H1 (cell line): ENCODE results near the gene PSMD12. TPM values are rescaled to one million over a fixed set of nuclear protein-coding genes. Genes with fewer than 3 reads are reported as not detected.

Experiments
- CTCF ChIA-PET: fragments of 300-600 bp; sonication (Branson Sonifier 250); formaldehyde crosslinking; loops from one replicate; lab custom pipeline; 2021; ENCODE audit not compliant: partially characterized antibody; lab: Charles Lee
- POLR2A ChIA-PET: fragments of 300-600 bp; sonication (Branson Sonifier 250); formaldehyde crosslinking; loops from one replicate; lab custom pipeline; 2021; ENCODE audit warnings: inconsistent platforms; ENCODE audit not compliant: partially characterized antibody; lab: Charles Lee
- DNase-seq, 2 experiments: peaks; one replicate each; pipeline versions ENCODE4 v3.0.0 to v3.0.0-alpha.2; 2010 to 2022; ENCODE audit warnings: low spot score in 2 of 2, low read depth in 1 of 2, mixed read lengths in 1 of 2
- FAIRE-seq: peaks from 2 replicates; lab custom pipeline; 2011; peaks lifted over from hg19 to GRCh38; lab: Jason Lieb, UNC
- H2AFZ ChIP-seq: 2 replicates; pipeline ENCODE4 v1.8.1; 2012; ENCODE audit warnings: low read length, inconsistent platforms
- H2AK5ac ChIP-seq: 2 replicates; pipeline ENCODE4 v1.6.1; 2013; ENCODE audit warnings: low read depth, low read length
- H2BK120ac ChIP-seq: replicated peaks from 2 replicates; pipeline ENCODE3; 2013; ENCODE audit warnings: low read depth, low read length, inconsistent platforms
- H2BK12ac ChIP-seq: 2 replicates; pipeline ENCODE4 v1.6.1; 2013; ENCODE audit warnings: low read depth, low read length
- H2BK15ac ChIP-seq: 2 replicates; pipeline ENCODE4 v1.6.1; 2013; ENCODE audit warnings: low read length
- H2BK20ac ChIP-seq: 2 replicates; pipeline ENCODE4 v1.6.1; 2013; ENCODE audit warnings: low read length
- H2BK5ac ChIP-seq: 2 replicates; pipeline ENCODE4 v1.6.1; 2013; ENCODE audit warnings: low read depth, low read length
- H3K14ac ChIP-seq: 2 replicates; pipeline ENCODE4 v1.6.1; 2013; ENCODE audit warnings: inconsistent platforms; ENCODE audit not compliant: insufficient read length
- H3K18ac ChIP-seq: 2 replicates; pipeline ENCODE4 v1.6.1; 2013; ENCODE audit warnings: low read length; ENCODE audit errors: extremely low read depth
- H3K23ac ChIP-seq: 2 replicates; pipeline ENCODE4 v1.6.1; 2013; ENCODE audit warnings: inconsistent platforms; ENCODE audit not compliant: insufficient read length
- H3K23me2 ChIP-seq: 2 replicates; pipeline ENCODE4 v1.6.1; 2013; ENCODE audit warnings: low read depth, low read length
- H3K27ac ChIP-seq: 2 replicates; pipeline ENCODE4 v1.6.1; 2011; ENCODE audit warnings: low read depth, low read length, inconsistent platforms
- H3K27me3 ChIP-seq, 4 experiments: replicated peaks in 1 of 4; 1 replicate in 1 of 4; 2 replicates in 3 of 4; pipeline versions ENCODE4 v1.6.1 to v1.8.1; 2011 to 2013; ENCODE audit warnings: low read length in 3 of 4, mild to moderate bottlenecking in 3 of 4, inconsistent platforms in 2 of 4, mixed read lengths in 2 of 4, moderate library complexity in 1 of 4; ENCODE audit not compliant: control insufficient read depth in 3 of 4, insufficient read depth in 3 of 4; ENCODE audit errors: extremely low read depth in 1 of 4
- H3K36me3 ChIP-seq, 4 experiments: 2 replicates each; pipeline versions ENCODE4 v1.6.1 to v1.8.1; 2011 to 2013; ENCODE audit warnings: mild to moderate bottlenecking in 4 of 4, low read length in 3 of 4, moderate library complexity in 2 of 4, control low read depth in 1 of 4, inconsistent platforms in 1 of 4; ENCODE audit not compliant: insufficient read depth in 4 of 4, control insufficient read depth in 2 of 4
- H3K4ac ChIP-seq: replicated peaks from 2 replicates; pipeline ENCODE3; 2013; ENCODE audit warnings: low read length, low read depth, mixed read lengths, inconsistent platforms; ENCODE audit not compliant: insufficient read length
- H3K4me1 ChIP-seq, 4 experiments: replicated peaks in 1 of 4; 1 replicate in 1 of 4; 2 replicates in 3 of 4; pipeline versions ENCODE4 v1.6.1 to v1.8.1; 2011 to 2013; ENCODE audit warnings: low read length in 3 of 4, inconsistent platforms in 2 of 4, mixed read lengths in 1 of 4; ENCODE audit not compliant: insufficient read depth in 4 of 4, control insufficient read depth in 3 of 4
- H3K4me2 ChIP-seq, 2 experiments: 2 replicates each; pipeline versions ENCODE4 v1.6.1 to v1.8.1; 2011 to 2013; ENCODE audit warnings: low read depth in 2 of 2, low read length in 2 of 2, control low read depth in 1 of 2, inconsistent platforms in 1 of 2, mild to moderate bottlenecking in 1 of 2; ENCODE audit not compliant: insufficient read depth in 1 of 2
- H3K4me3 ChIP-seq, 4 experiments: fragments of 200-600, 300-600 bp in 1 of 4; sonication (generic), shearing (Covaris generic), sonication (Bioruptor Twin) in 1 of 4; 2 replicates each; pipeline versions ENCODE4 v1.5.1 to v1.8.1; 2011 to 2016; ENCODE audit warnings: low read length in 4 of 4, low read depth in 3 of 4, control low read depth in 2 of 4, inconsistent platforms in 2 of 4, mild to moderate bottlenecking in 2 of 4, mixed read lengths in 1 of 4, moderate library complexity in 1 of 4; ENCODE audit not compliant: insufficient read depth in 2 of 4; ENCODE audit errors: extremely low read depth in 1 of 4
- H3K56ac ChIP-seq: replicated peaks from 2 replicates; pipeline ENCODE3; 2013; ENCODE audit warnings: low read depth, mild to moderate bottlenecking, mixed read lengths, low read length, inconsistent platforms; ENCODE audit not compliant: insufficient read length
- H3K79me1 ChIP-seq: 2 replicates; pipeline ENCODE4 v1.6.1; 2013; ENCODE audit warnings: low read depth, low read length, control low read depth
- H3K79me2 ChIP-seq, 2 experiments: 2 replicates each; pipeline versions ENCODE4 v1.6.1 to v1.8.1; 2012 to 2013; ENCODE audit warnings: low read length in 2 of 2, mild to moderate bottlenecking in 2 of 2, inconsistent platforms in 1 of 2; ENCODE audit not compliant: insufficient read depth in 2 of 2, control insufficient read depth in 1 of 2
- H3K9ac ChIP-seq, 4 experiments: replicated peaks in 1 of 4; 1 replicate in 1 of 4; 2 replicates in 3 of 4; pipeline versions ENCODE4 v1.6.1 to v1.8.1; 2011 to 2013; ENCODE audit warnings: low read depth in 3 of 4, low read length in 3 of 4, control low read depth in 2 of 4, mild to moderate bottlenecking in 2 of 4, moderate library complexity in 2 of 4, inconsistent platforms in 1 of 4; ENCODE audit errors: extremely low read depth in 1 of 4
- H3K9me3 ChIP-seq, 2 experiments: 2 replicates each; pipeline versions ENCODE4 v1.6.1 to v1.8.1; 2012 to 2013; ENCODE audit warnings: mild to moderate bottlenecking in 2 of 2, moderate library complexity in 2 of 2, control low read depth in 1 of 2, inconsistent platforms in 1 of 2, low read depth in 1 of 2, low read length in 1 of 2, mixed read lengths in 1 of 2; ENCODE audit not compliant: insufficient read depth in 2 of 2
- H4K20me1 ChIP-seq, 2 experiments: replicated peaks in 1 of 2; 2 replicates each; pipeline versions ENCODE3 to v1.8.1; 2011 to 2013; ENCODE audit warnings: inconsistent platforms in 2 of 2, low read length in 2 of 2, mild to moderate bottlenecking in 1 of 2; ENCODE audit not compliant: insufficient read depth in 2 of 2, control insufficient read depth in 1 of 2
- H4K5ac ChIP-seq: 2 replicates; pipeline ENCODE4 v1.6.1; 2013; ENCODE audit warnings: low read length, low read depth, mixed read lengths, inconsistent platforms; ENCODE audit not compliant: insufficient read length
- H4K8ac ChIP-seq: 2 replicates; pipeline ENCODE4 v1.8.0; 2013; ENCODE audit warnings: mild to moderate bottlenecking, moderate library complexity, low read length, inconsistent platforms; ENCODE audit not compliant: insufficient read depth; ENCODE audit errors: extremely low read depth
- H4K91ac ChIP-seq: replicated peaks from 2 replicates; pipeline ENCODE3; 2013; ENCODE audit warnings: low read length, mixed read lengths, inconsistent platforms; ENCODE audit not compliant: insufficient read length
- ASH2L ChIP-seq: fragments of 200-600, 300-600 bp; sonication (generic); IDR thresholded peaks from one replicate; pipeline ENCODE4 v1.7.1; 2017; ENCODE audit warnings: low read length
- CHD2 ChIP-seq: IDR thresholded peaks from 2 replicates; pipeline ENCODE4 v1.6.1; 2012; ENCODE audit warnings: low read length, improper control_type of control experiment
- CTBP2 ChIP-seq: IDR thresholded peaks from 2 replicates; pipeline ENCODE4 v1.7.0; 2011; ENCODE audit warnings: borderline replicate concordance, mild to moderate bottlenecking, moderate library complexity, mixed read lengths, low read length; ENCODE audit not compliant: insufficient read depth, insufficient read length
- GTF2F1 ChIP-seq: IDR thresholded peaks from 2 replicates; pipeline ENCODE4 v1.6.1; 2012; ENCODE audit warnings: low read depth, low read length, improper control_type of control experiment, borderline replicate concordance
- HDAC6 ChIP-seq: IDR thresholded peaks from one replicate; pipeline ENCODE4 v1.7.1; 2012; ENCODE audit warnings: low read depth, mild to moderate bottlenecking, inconsistent platforms, low read length, moderate library complexity
- KDM1A ChIP-seq: fragments of 200-600, 300-600 bp; sonication (generic); IDR thresholded peaks from 2 replicates; pipeline ENCODE4 v1.7.1; 2016; ENCODE audit warnings: mild to moderate bottlenecking, low read length, borderline replicate concordance
- NANOG ChIP-seq: IDR thresholded peaks from 2 replicates; pipeline ENCODE4 v1.6.1; 2011; ENCODE audit warnings: low read length, low read depth, mild to moderate bottlenecking, inconsistent platforms; ENCODE audit not compliant: insufficient read depth, poor library complexity, severe bottlenecking
- NRF1 ChIP-seq: IDR thresholded peaks from 2 replicates; pipeline ENCODE4 v1.6.1; 2011; ENCODE audit warnings: mild to moderate bottlenecking, low read depth, low read length, improper control_type of control experiment
- PHF8 ChIP-seq: fragments of 200-600 bp; sonication (generic); conservative IDR thresholded peaks from 2 replicates; pipeline ENCODE4 v1.7.1; 2012; ENCODE audit warnings: low read depth, mild to moderate bottlenecking, inconsistent platforms, low read length, moderate library complexity
- POU5F1 ChIP-seq: IDR thresholded peaks from 2 replicates; pipeline ENCODE4 v1.6.1; 2011; ENCODE audit warnings: low read depth, mild to moderate bottlenecking, low read length, moderate library complexity
- RAD21 ChIP-seq, 2 experiments: IDR thresholded peaks in 1 of 2; conservative IDR thresholded peaks in 1 of 2; 2 replicates each; pipeline ENCODE4 v1.6.1; 2011; ENCODE audit warnings: low read depth in 2 of 2, low read length in 2 of 2, improper control_type of control experiment in 1 of 2, inconsistent platforms in 1 of 2, mild to moderate bottlenecking in 1 of 2, moderate library complexity in 1 of 2
- RXRA ChIP-seq: IDR thresholded peaks from 2 replicates; pipeline ENCODE4 v1.6.1; 2011; ENCODE audit warnings: low read depth, mild to moderate bottlenecking, low read length, moderate library complexity; ENCODE audit not compliant: insufficient read depth
- SIRT6 ChIP-seq: IDR thresholded peaks from one replicate; pipeline ENCODE4 v1.7.1; 2012; ENCODE audit warnings: low read length, inconsistent platforms
- SP4 ChIP-seq: IDR thresholded peaks from 2 replicates; pipeline ENCODE4 v1.6.1; 2012; ENCODE audit warnings: low read length, inconsistent platforms
- YY1 ChIP-seq: IDR thresholded peaks from 2 replicates; pipeline ENCODE4 v1.6.1; 2011; ENCODE audit warnings: low read depth, mild to moderate bottlenecking, low read length
- WGBS, 2 experiments: shearing (Covaris generic) in 1 of 2; methylation state at CpG; one replicate each; pipeline versions ENCODE4 v1.1.6 to v1.1.7; 2013 to 2015; ENCODE audit warnings: low lambda C conversion rate in 2 of 2, mixed read lengths in 2 of 2, inconsistent platforms in 1 of 2, low coverage in 1 of 2, missing lambda C conversion rate in 1 of 2; ENCODE audit not compliant: insufficient replicate concordance in 2 of 2, insufficient coverage in 1 of 2, insufficient read length in 1 of 2; ENCODE audit errors: extremely low coverage in 1 of 2, missing lambda C conversion rate in 1 of 2; 5-methylcytosine and 5-hydroxymethylcytosine counted together
- polyA plus RNA-seq, 7 experiments: library from polyadenylated mRNA; depleted of rRNA in 3 of 7; stranded (reverse) in 5 of 7; unstranded in 2 of 7; fragments of >200 nt in 5 of 7; fragments of 200-250 nt in 2 of 7; gene quantifications; 1 replicate in 5 of 7; 2 replicates in 1 of 7; 4 replicates in 1 of 7; pipeline versions ENCODE4 v1.2.1 to v1.2.3, GENCODE V29; 2011 to 2013; ENCODE audit warnings: missing spikeins in 2 of 7, mixed read lengths in 2 of 7
- total RNA-seq: library from RNA; stranded (reverse); fragmentation: NEBNext Ultra II Directional; extraction: Animal tissue kit (Norgen Biotek cat#: 25700); gene quantifications from 2 replicates; pipeline ENCODE4 v1.2.1, GENCODE V29; 2021

The PSMD12 gene
- total and polyA plus RNA-seq, 2 of the 8 experiments (the other 6 are each of a cell fraction or from before 2014, with no cell fraction given): 14.0 to 82.4 TPM

DNA sequence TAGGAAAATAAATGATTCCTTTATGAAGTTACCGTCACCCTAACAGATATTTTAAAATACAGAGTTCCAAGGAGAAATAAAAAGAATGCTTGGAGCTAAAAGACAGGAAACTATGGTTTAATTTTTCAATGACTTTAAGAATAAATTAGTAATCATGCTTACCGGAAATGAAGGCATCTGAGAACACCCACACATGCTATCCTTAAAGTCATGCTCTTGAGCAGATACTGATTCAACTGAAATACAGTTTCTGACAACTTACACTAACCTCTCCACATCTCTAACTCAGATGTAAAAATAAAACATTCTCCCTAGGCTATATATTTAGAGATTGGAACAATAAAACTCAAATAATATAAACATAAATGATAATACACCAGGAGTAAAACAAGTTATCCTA lies 7.8 kb downstream of the PSMD12 start:
- no peak overlapping the region for H3K23ac ChIP-seq
- peaks cover 15 to 68% of the 10 kb centered on the region in 2 experiments for H3K79me2 ChIP-seq
- no peak overlapping the region for H3K4me3 ChIP-seq
- no peak overlapping the region for H2BK15ac ChIP-seq
- H2AK5ac ChIP-seq: no peak overlapping the region
- H3K23me2 ChIP-seq: no peaks in the 10 kb centered on the region
- H4K20me1 ChIP-seq: peaks cover 0 to 4% of the 10 kb centered on the region in 2 experiments
- H3K4ac ChIP-seq: no peak overlapping the region
- H3K79me1 ChIP-seq: no peaks in the 10 kb centered on the region; the same call in 1 of the 2 replicates
- H3K56ac ChIP-seq: no peak overlapping the region
- no peaks in the 10 kb centered on the region for H3K27me3 ChIP-seq
- peaks cover 2 to 44% (median 13%) of the 10 kb centered on the region in 4 experiments; a peak in 6 of 8 replicates for H3K36me3 ChIP-seq
- no peak for FAIRE-seq
- no peak overlapping the region for H2BK20ac ChIP-seq
- H3K27ac ChIP-seq: no peak overlapping the region
- no peak overlapping the region for H3K18ac ChIP-seq
- DNase-seq: no peak
- peaks cover 0 to 6% (median 3%) of the 10 kb centered on the region in 4 experiments; a peak in 1 of 7 replicates for H3K4me1 ChIP-seq
- H3K9ac ChIP-seq: no peak overlapping the region
- H4K5ac ChIP-seq: no peak overlapping the region
- 92% methylated on average over 2 of the region's 2 CpGs; no CpG with 5 or more reads in 1 of the 2 experiments for WGBS, 2 experiments
- no peak overlapping the region for H2BK12ac ChIP-seq
- POLR2A ChIA-PET: no interaction called here
- no peak overlapping the region for H3K14ac ChIP-seq
- no peaks in the 10 kb centered on the region for H3K9me3 ChIP-seq
- CTCF ChIA-PET: interaction anchor here (0.9 to 3.3 kb wide), 2 partner anchors 9 to 17 kb away, joined by 3 to 17 read pairs; no protein-coding TSS in a partner anchor
- H2BK5ac ChIP-seq: no peak overlapping the region
- no peak overlapping the region for H3K4me2 ChIP-seq
- H4K8ac ChIP-seq: no peak overlapping the region
- H2AFZ ChIP-seq: no peak overlapping the region
- H2BK120ac ChIP-seq: no peak overlapping the region
- no peak overlapping the region for H4K91ac ChIP-seq
- TF ChIP-seq POU5F1 (no peak), PHF8 (no peak), ASH2L (no peak), RXRA (no peak), NRF1 (no peak), RAD21 (IDR thresholded peaks at IDR 0.05 in 1 of 2, conservative IDR thresholded peaks at IDR 0.05 in 1 of 2; ENCODE audit: low read depth in 2 of 2, low read length in 2 of 2) (no peak), CHD2 (no peak), NANOG (no peak), SP4 (no peak), CTBP2 (no peak), HDAC6 (no peak), SIRT6 (no peak), GTF2F1 (no peak), YY1 (no peak), KDM1A (no peak)
